Measurements from ENCODE around the gene C17orf58. TPM values are rescaled to one million over a fixed set of nuclear protein-coding genes. Genes with fewer than 3 reads are reported as not detected.

Gene C17orf58
- total RNA-seq, 1 experiment from 2014 or later: 15.6 TPM

DNA sequence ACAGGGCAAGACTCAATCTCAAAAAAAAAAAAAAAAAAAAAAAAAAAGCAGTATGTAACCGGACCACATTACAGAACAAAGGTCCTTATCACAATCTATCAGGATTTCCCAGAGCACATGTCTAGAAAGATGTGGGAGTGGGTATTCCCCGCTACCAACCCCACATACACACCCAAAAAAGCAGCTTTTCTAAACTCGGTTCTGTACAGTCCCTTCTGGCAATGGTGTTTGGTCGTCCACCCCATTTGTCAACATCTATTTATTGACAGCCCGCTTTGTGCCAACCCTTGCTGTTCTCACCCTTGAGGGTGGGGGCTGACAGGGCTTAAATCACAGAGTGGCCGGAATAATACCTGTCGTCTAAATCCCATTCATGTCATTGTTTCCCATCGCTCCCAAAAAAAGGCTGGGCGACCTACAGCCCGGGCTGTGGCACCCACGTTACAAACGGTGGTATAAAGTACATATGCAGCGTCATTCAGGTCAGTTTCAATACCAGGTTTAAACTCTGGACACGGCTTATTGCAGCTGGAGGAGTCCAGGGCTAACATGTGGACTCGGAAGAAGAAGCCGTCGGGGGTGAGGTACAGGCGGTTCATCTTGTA is 3.6 kb downstream of the C17orf58 start:
- DNase-seq (ENCODE audit: low read depth, low spot score): no peak
- ChIA-PET POLR2A (interaction anchor here (0.6 kb wide), 1 partner anchor 10 kb away, joined by 3 read pairs; no protein-coding TSS in a partner anchor), CTCF (interaction anchor here (0.6 kb wide), 1 partner anchor 33 kb away, joined by 5 read pairs; no protein-coding TSS in a partner anchor)
- H3K4me3 ChIP-seq (ENCODE audit: low read depth in 2 of 2, low read length in 2 of 2): peak overlapping the region; percentile 67 to 80
- in situ Hi-C loops (cut with HindIII; ENCODE audit: low pct_unique_long_range_greater_than_20kb, low sequenced_read_pairs) (no loop called here), intact Hi-C loops (cut with micrococcal nuclease; ENCODE audit: unreplicated experiment) (no loop called here)
- peaks cover 9% of the 10 kb centered on the region for H3K4me1 ChIP-seq (ENCODE audit: control insufficient read depth, insufficient read depth, low read length)
- ATAC-seq: 0 out of 2 replicates have a peak, but pooled peaks have one; percentile 1
- H3K36me3 ChIP-seq (ENCODE audit: control insufficient read depth, insufficient read depth, low read length): peaks cover 2% of the 10 kb centered on the region; the same call in 1 of the 2 replicates
- H3K27me3 ChIP-seq (ENCODE audit: control insufficient read depth, insufficient read depth, low read length): no peaks in the 10 kb centered on the region
- no peak for TF ChIP-seq SIN3A (IDR thresholded peaks at IDR 0.05; ENCODE audit: borderline replicate concordance, insufficient read depth, low read depth, low read length)
- TF ChIP-seq, protein P1, sequence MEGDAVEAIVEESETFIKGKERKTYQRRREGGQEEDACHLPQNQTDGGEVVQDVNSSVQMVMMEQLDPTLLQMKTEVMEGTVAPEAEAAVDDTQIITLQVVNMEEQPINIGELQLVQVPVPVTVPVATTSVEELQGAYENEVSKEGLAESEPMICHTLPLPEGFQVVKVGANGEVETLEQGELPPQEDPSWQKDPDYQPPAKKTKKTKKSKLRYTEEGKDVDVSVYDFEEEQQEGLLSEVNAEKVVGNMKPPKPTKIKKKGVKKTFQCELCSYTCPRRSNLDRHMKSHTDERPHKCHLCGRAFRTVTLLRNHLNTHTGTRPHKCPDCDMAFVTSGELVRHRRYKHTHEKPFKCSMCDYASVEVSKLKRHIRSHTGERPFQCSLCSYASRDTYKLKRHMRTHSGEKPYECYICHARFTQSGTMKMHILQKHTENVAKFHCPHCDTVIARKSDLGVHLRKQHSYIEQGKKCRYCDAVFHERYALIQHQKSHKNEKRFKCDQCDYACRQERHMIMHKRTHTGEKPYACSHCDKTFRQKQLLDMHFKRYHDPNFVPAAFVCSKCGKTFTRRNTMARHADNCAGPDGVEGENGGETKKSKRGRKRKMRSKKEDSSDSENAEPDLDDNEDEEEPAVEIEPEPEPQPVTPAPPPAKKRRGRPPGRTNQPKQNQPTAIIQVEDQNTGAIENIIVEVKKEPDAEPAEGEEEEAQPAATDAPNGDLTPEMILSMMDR (IDR thresholded peaks at IDR 0.05): no peak
- no peak for TF ChIP-seq POLR2AphosphoS5 (IDR thresholded peaks at IDR 0.05; ENCODE audit: low read depth, low read length)
- TF ChIP-seq TCF7L2 (IDR thresholded peaks at IDR 0.05; ENCODE audit: low read depth, low read length): no peak
- TF ChIP-seq, protein P2, sequence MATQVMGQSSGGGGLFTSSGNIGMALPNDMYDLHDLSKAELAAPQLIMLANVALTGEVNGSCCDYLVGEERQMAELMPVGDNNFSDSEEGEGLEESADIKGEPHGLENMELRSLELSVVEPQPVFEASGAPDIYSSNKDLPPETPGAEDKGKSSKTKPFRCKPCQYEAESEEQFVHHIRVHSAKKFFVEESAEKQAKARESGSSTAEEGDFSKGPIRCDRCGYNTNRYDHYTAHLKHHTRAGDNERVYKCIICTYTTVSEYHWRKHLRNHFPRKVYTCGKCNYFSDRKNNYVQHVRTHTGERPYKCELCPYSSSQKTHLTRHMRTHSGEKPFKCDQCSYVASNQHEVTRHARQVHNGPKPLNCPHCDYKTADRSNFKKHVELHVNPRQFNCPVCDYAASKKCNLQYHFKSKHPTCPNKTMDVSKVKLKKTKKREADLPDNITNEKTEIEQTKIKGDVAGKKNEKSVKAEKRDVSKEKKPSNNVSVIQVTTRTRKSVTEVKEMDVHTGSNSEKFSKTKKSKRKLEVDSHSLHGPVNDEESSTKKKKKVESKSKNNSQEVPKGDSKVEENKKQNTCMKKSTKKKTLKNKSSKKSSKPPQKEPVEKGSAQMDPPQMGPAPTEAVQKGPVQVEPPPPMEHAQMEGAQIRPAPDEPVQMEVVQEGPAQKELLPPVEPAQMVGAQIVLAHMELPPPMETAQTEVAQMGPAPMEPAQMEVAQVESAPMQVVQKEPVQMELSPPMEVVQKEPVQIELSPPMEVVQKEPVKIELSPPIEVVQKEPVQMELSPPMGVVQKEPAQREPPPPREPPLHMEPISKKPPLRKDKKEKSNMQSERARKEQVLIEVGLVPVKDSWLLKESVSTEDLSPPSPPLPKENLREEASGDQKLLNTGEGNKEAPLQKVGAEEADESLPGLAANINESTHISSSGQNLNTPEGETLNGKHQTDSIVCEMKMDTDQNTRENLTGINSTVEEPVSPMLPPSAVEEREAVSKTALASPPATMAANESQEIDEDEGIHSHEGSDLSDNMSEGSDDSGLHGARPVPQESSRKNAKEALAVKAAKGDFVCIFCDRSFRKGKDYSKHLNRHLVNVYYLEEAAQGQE (IDR thresholded peaks at IDR 0.05; ENCODE audit: insufficient read depth in 1 of 2, low read depth in 2 of 2, low read length in 1 of 2): no peak
- no peaks in the 10 kb centered on the region for H3K9me3 ChIP-seq (ENCODE audit: control insufficient read depth, insufficient read depth, low read depth, low read length)
- BruUV-seq (replicated peaks): no TSS peak
- peak overlapping the region; percentile 77 for H3K27ac ChIP-seq (ENCODE audit: low read length)

DNA sequence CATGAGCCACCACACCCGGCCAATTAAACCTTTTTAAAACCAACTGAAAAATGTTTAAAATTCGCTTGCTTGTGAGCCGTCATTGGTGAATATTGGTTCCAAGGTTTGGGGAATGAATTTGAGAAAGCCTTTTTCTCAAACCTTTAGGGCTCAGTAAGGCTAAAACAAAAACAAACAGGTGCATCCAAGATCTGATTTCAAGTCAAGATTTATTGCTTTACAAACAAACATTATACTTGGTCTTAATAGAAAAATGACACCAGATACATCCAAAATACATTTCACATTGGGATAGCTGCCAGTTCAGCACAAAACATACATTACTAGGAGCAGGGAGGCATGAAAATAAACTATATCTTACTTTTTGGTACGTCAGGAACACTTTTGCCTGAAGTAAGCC is 5.4 kb downstream of the C17orf58 start:
- BruUV-seq (replicated peaks): no TSS peak
- no peak overlapping the region for H3K27ac ChIP-seq (ENCODE audit: low read length)
- in situ Hi-C loops (cut with HindIII; ENCODE audit: low pct_unique_long_range_greater_than_20kb, low sequenced_read_pairs): no loop called here
- H3K4me3 ChIP-seq (ENCODE audit: low read depth in 2 of 2, low read length in 2 of 2): no peak overlapping the region
- no peaks in the 10 kb centered on the region for H3K27me3 ChIP-seq (ENCODE audit: control insufficient read depth, insufficient read depth, low read length)
- ATAC-seq (no peak), DNase-seq (ENCODE audit: low read depth, low spot score) (no peak)
- POLR2A ChIA-PET: no interaction called here
- intact Hi-C loops (cut with micrococcal nuclease; ENCODE audit: unreplicated experiment): no loop called here
- H3K36me3 ChIP-seq (ENCODE audit: control insufficient read depth, insufficient read depth, low read length): peaks cover 2% of the 10 kb centered on the region; the same call in 1 of the 2 replicates
- TF ChIP-seq, protein P2 (IDR thresholded peaks at IDR 0.05; ENCODE audit: insufficient read depth in 1 of 2, low read depth in 2 of 2, low read length in 1 of 2): no peak
- TF ChIP-seq TCF7L2 (IDR thresholded peaks at IDR 0.05; ENCODE audit: low read depth, low read length) (no peak), POLR2AphosphoS5 (IDR thresholded peaks at IDR 0.05; ENCODE audit: low read depth, low read length) (no peak), SIN3A (IDR thresholded peaks at IDR 0.05; ENCODE audit: borderline replicate concordance, insufficient read depth, low read depth, low read length) (no peak)
- TF ChIP-seq, protein P1 (IDR thresholded peaks at IDR 0.05): no peak
- peaks cover 9% of the 10 kb centered on the region for H3K4me1 ChIP-seq (ENCODE audit: control insufficient read depth, insufficient read depth, low read length)
- H3K9me3 ChIP-seq (ENCODE audit: control insufficient read depth, insufficient read depth, low read depth, low read length): no peaks in the 10 kb centered on the region
- CTCF ChIA-PET: no interaction called here

All from Panc1 (cell line).